ENCODE measurements around the gene LEMD1.

DNA sequence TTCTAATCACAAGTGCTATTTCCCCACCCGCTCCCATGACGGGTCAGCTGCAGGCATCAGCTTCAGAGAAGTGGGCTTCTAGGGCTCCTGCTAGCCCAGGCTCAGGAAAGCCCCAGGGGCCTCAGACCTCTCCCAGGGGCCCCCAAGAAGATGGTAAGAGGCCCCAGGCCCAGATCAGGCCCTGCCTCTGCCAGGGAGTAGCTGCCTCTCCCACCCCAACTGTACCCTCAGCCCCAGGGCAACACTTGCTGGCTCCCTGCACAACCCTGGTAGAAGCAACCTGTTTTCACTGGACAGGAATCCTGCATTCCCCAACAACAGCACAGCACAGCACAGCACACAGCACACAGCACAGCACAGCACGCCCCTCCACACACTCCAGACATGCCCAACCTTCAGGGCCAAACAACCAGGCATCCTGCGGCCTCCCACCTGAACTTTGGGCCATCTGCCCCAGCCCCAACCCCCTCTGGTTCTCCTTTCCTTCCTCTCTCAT lies 27.4 kb upstream of the LEMD1 start:
- TF ChIP-seq, protein P1, sequence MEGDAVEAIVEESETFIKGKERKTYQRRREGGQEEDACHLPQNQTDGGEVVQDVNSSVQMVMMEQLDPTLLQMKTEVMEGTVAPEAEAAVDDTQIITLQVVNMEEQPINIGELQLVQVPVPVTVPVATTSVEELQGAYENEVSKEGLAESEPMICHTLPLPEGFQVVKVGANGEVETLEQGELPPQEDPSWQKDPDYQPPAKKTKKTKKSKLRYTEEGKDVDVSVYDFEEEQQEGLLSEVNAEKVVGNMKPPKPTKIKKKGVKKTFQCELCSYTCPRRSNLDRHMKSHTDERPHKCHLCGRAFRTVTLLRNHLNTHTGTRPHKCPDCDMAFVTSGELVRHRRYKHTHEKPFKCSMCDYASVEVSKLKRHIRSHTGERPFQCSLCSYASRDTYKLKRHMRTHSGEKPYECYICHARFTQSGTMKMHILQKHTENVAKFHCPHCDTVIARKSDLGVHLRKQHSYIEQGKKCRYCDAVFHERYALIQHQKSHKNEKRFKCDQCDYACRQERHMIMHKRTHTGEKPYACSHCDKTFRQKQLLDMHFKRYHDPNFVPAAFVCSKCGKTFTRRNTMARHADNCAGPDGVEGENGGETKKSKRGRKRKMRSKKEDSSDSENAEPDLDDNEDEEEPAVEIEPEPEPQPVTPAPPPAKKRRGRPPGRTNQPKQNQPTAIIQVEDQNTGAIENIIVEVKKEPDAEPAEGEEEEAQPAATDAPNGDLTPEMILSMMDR (conservative IDR thresholded peaks at IDR 0.05; ENCODE audit: low read depth, low read length): no peak
- no peak for TF ChIP-seq EZH2 (IDR thresholded peaks at IDR 0.05; ENCODE audit: low read length, unreplicated experiment)

Data from PC-3 (cell line).